Measurements from ENCODE around the gene PRSS27.
"Not testable (repeated sequence)": the region's sequence is repeated elsewhere in the genome, so short reads cannot be mapped to it uniquely, and the experiment has no call there.

The PRSS27 gene

GRCh38 chr16:2699791-2700600 is 20.0 kb downstream of the PRSS27 start:
- Histone ChIP-seq H3K4me3 (ENCODE audit: low read length) (no peak overlapping the region), H3K27me3 (ENCODE audit: insufficient read depth, low read length) (no peaks in the 10 kb centered on the region), H3K36me3 (ENCODE audit: insufficient read depth, low read length) (peaks cover 43% of the 10 kb centered on the region), H3K9me3 (ENCODE audit: low read length) (no peaks in the 10 kb centered on the region), H3K4me1 (ENCODE audit: insufficient read depth, low read length) (no peaks in the 10 kb centered on the region), H2AFZ (ENCODE audit: low read depth, low read length) (no peak overlapping the region)

GRCh38 chr16:2698965-2699750 is 20.9 kb downstream of the PRSS27 start:
- H3K4me3 ChIP-seq (ENCODE audit: low read length): no peak overlapping the region
- no peaks in the 10 kb centered on the region for H3K9me3 ChIP-seq (ENCODE audit: low read length)
- H2AFZ ChIP-seq (ENCODE audit: low read depth, low read length): no peak overlapping the region
- H3K4me1 ChIP-seq (ENCODE audit: insufficient read depth, low read length): no peaks in the 10 kb centered on the region
- peaks cover 39% of the 10 kb centered on the region for H3K36me3 ChIP-seq (ENCODE audit: insufficient read depth, low read length)
- H3K27me3 ChIP-seq (ENCODE audit: insufficient read depth, low read length): no peaks in the 10 kb centered on the region

GRCh38 chr16:2698103-2698870 is 21.7 kb downstream of the PRSS27 start:
- Histone ChIP-seq H2AFZ (ENCODE audit: low read depth, low read length) (no peak overlapping the region), H3K4me3 (ENCODE audit: low read length) (no peak overlapping the region), H3K9me3 (ENCODE audit: low read length) (no peaks in the 10 kb centered on the region), H3K36me3 (ENCODE audit: insufficient read depth, low read length) (peaks cover 39% of the 10 kb centered on the region), H3K4me1 (ENCODE audit: insufficient read depth, low read length) (peaks cover 2% of the 10 kb centered on the region), H3K27me3 (ENCODE audit: insufficient read depth, low read length) (no peaks in the 10 kb centered on the region)

GRCh38 chr16:2697401-2697948 is 22.5 kb downstream of the PRSS27 start:
- Histone ChIP-seq H3K4me3 (ENCODE audit: low read length) (no peak overlapping the region), H3K27me3 (ENCODE audit: insufficient read depth, low read length) (no peaks in the 10 kb centered on the region), H2AFZ (ENCODE audit: low read depth, low read length) (no peak overlapping the region), H3K9me3 (ENCODE audit: low read length) (no peaks in the 10 kb centered on the region), H3K36me3 (ENCODE audit: insufficient read depth, low read length) (peaks cover 32% of the 10 kb centered on the region), H3K4me1 (ENCODE audit: insufficient read depth, low read length) (peaks cover 8% of the 10 kb centered on the region)

GRCh38 chr16:2696601-2697250 is 23.3 kb downstream of the PRSS27 start:
- not testable (repeated sequence) for H3K27me3 ChIP-seq (ENCODE audit: insufficient read depth, low read length); H3K4me3 ChIP-seq (ENCODE audit: low read length); H2AFZ ChIP-seq (ENCODE audit: low read depth, low read length); H3K9me3 ChIP-seq (ENCODE audit: low read length)
- H3K4me1 ChIP-seq (ENCODE audit: insufficient read depth, low read length): peaks cover 15% of the 10 kb centered on the region
- peaks cover 25% of the 10 kb centered on the region for H3K36me3 ChIP-seq (ENCODE audit: insufficient read depth, low read length)

- Histone ChIP-seq H3K4me3 (ENCODE audit: low read length) (no peak overlapping the region), H3K4me1 (ENCODE audit: insufficient read depth, low read length) (peaks cover 17% of the 10 kb centered on the region), H3K27me3 (ENCODE audit: insufficient read depth, low read length) (no peaks in the 10 kb centered on the region), H3K9me3 (ENCODE audit: low read length) (no peaks in the 10 kb centered on the region), H3K36me3 (ENCODE audit: insufficient read depth, low read length) (peaks cover 15% of the 10 kb centered on the region), H2AFZ (ENCODE audit: low read depth, low read length) (no peak overlapping the region)
Measured at GRCh38 chr16:2692948-2693651, 26.9 kb downstream of the PRSS27 start.

GRCh38 chr16:2692251-2692947 is 27.6 kb downstream of the PRSS27 start:
- H2AFZ ChIP-seq (ENCODE audit: low read depth, low read length): no peak overlapping the region
- no peaks in the 10 kb centered on the region for H3K27me3 ChIP-seq (ENCODE audit: insufficient read depth, low read length)
- H3K4me3 ChIP-seq (ENCODE audit: low read length): no peak overlapping the region
- H3K36me3 ChIP-seq (ENCODE audit: insufficient read depth, low read length): peaks cover 11% of the 10 kb centered on the region
- no peaks in the 10 kb centered on the region for H3K9me3 ChIP-seq (ENCODE audit: low read length)
- peaks cover 17% of the 10 kb centered on the region for H3K4me1 ChIP-seq (ENCODE audit: insufficient read depth, low read length)

- H3K4me3 ChIP-seq (ENCODE audit: low read length): no peak overlapping the region
- H3K9me3 ChIP-seq (ENCODE audit: low read length): no peaks in the 10 kb centered on the region
- no peak overlapping the region for H2AFZ ChIP-seq (ENCODE audit: low read depth, low read length)
- H3K27me3 ChIP-seq (ENCODE audit: insufficient read depth, low read length): no peaks in the 10 kb centered on the region
- H3K4me1 ChIP-seq (ENCODE audit: insufficient read depth, low read length): peaks cover 17% of the 10 kb centered on the region
- H3K36me3 ChIP-seq (ENCODE audit: insufficient read depth, low read length): peaks cover 10% of the 10 kb centered on the region
Measured at GRCh38 chr16:2691491-2692248, 28.4 kb downstream of the PRSS27 start.

- H2AFZ ChIP-seq (ENCODE audit: low read depth, low read length): no peak overlapping the region
- H3K9me3 ChIP-seq (ENCODE audit: low read length): no peaks in the 10 kb centered on the region
- no peak overlapping the region for H3K4me3 ChIP-seq (ENCODE audit: low read length)
- H3K4me1 ChIP-seq (ENCODE audit: insufficient read depth, low read length): peaks cover 17% of the 10 kb centered on the region
- H3K36me3 ChIP-seq (ENCODE audit: insufficient read depth, low read length): peaks cover 10% of the 10 kb centered on the region
- H3K27me3 ChIP-seq (ENCODE audit: insufficient read depth, low read length): no peaks in the 10 kb centered on the region
Measured at GRCh38 chr16:2690852-2691251, 29.2 kb downstream of the PRSS27 start.

- Histone ChIP-seq H3K36me3 (ENCODE audit: insufficient read depth, low read length) (peaks cover 10% of the 10 kb centered on the region), H3K27me3 (ENCODE audit: insufficient read depth, low read length) (no peaks in the 10 kb centered on the region), H3K9me3 (ENCODE audit: low read length) (no peaks in the 10 kb centered on the region), H3K4me1 (ENCODE audit: insufficient read depth, low read length) (peaks cover 17% of the 10 kb centered on the region), H3K4me3 (ENCODE audit: low read length) (no peak overlapping the region), H2AFZ (ENCODE audit: low read depth, low read length) (no peak overlapping the region)
Measured at GRCh38 chr16:2689968-2690801, 29.8 kb downstream of the PRSS27 start.

All from neuron (in vitro differentiated cells).